ENCODE measurements around the gene ZNF555. TPM values are rescaled to one million over a fixed set of nuclear protein-coding genes. Genes with fewer than 3 reads are reported as not detected.

Gene ZNF555
- total RNA-seq, 1 donor: 6.2 TPM

- Histone ChIP-seq H3K4me3 (ENCODE audit: insufficient read depth, low read length) (no peak overlapping the region), H3K27ac (ENCODE audit: low read depth, low read length) (no peak overlapping the region), H2AFZ (ENCODE audit: low read length) (no peak overlapping the region), H3K36me3 (ENCODE audit: insufficient read depth, low read length) (peaks cover 31% of the 10 kb centered on the region), H3K27me3 (ENCODE audit: insufficient read depth, low read length) (no peaks in the 10 kb centered on the region), H3K79me2 (ENCODE audit: insufficient read depth, low read length) (no peaks in the 10 kb centered on the region), H3K4me2 (ENCODE audit: insufficient read depth, low read length) (no peak overlapping the region), H4K20me1 (ENCODE audit: insufficient read depth, low read length) (no peaks in the 10 kb centered on the region), H3K4me1 (ENCODE audit: insufficient read depth, low read length) (no peaks in the 10 kb centered on the region), H3K9me3 (ENCODE audit: low read depth, low read length) (no peaks in the 10 kb centered on the region)
- TF ChIP-seq CTCF (IDR thresholded peaks at IDR 0.05; ENCODE audit: extremely low read depth, low read depth, low read length): no peak
- peak; percentile 76 for DNase-seq (ENCODE audit: insufficient read length, low spot score, missing footprints)
Measured at GRCh38 chr19:2808129-2808941, 32.9 kb upstream of the ZNF555 start.

GRCh38 chr19:2809387-2810140, 31.7 kb upstream of the ZNF555 start:
- TF ChIP-seq CTCF (IDR thresholded peaks at IDR 0.05; ENCODE audit: extremely low read depth, low read depth, low read length): no peak
- H3K36me3 ChIP-seq (ENCODE audit: insufficient read depth, low read length): peaks cover 29% of the 10 kb centered on the region
- no peak overlapping the region for H2AFZ ChIP-seq (ENCODE audit: low read length)
- no peak overlapping the region for H3K27ac ChIP-seq (ENCODE audit: low read depth, low read length)
- H3K9me3 ChIP-seq (ENCODE audit: low read depth, low read length): no peaks in the 10 kb centered on the region
- H3K4me3 ChIP-seq (ENCODE audit: insufficient read depth, low read length): no peak overlapping the region
- H3K79me2 ChIP-seq (ENCODE audit: insufficient read depth, low read length): no peaks in the 10 kb centered on the region
- peak; percentile 85 for DNase-seq (ENCODE audit: insufficient read length, low spot score, missing footprints)
- no peaks in the 10 kb centered on the region for H3K4me1 ChIP-seq (ENCODE audit: insufficient read depth, low read length)
- H4K20me1 ChIP-seq (ENCODE audit: insufficient read depth, low read length): no peaks in the 10 kb centered on the region
- H3K27me3 ChIP-seq (ENCODE audit: insufficient read depth, low read length): no peaks in the 10 kb centered on the region
- no peak overlapping the region for H3K4me2 ChIP-seq (ENCODE audit: insufficient read depth, low read length)

- no peak overlapping the region for H3K27ac ChIP-seq (ENCODE audit: low read depth, low read length)
- H3K4me1 ChIP-seq (ENCODE audit: insufficient read depth, low read length): no peaks in the 10 kb centered on the region
- no peaks in the 10 kb centered on the region for H3K27me3 ChIP-seq (ENCODE audit: insufficient read depth, low read length)
- H2AFZ ChIP-seq (ENCODE audit: low read length): no peak overlapping the region
- no peaks in the 10 kb centered on the region for H3K9me3 ChIP-seq (ENCODE audit: low read depth, low read length)
- peak; percentile 85 for DNase-seq (ENCODE audit: insufficient read length, low spot score, missing footprints)
- H4K20me1 ChIP-seq (ENCODE audit: insufficient read depth, low read length): no peaks in the 10 kb centered on the region
- no peak overlapping the region for H3K4me3 ChIP-seq (ENCODE audit: insufficient read depth, low read length)
- TF ChIP-seq CTCF (IDR thresholded peaks at IDR 0.05; ENCODE audit: extremely low read depth, low read depth, low read length): no peak
- H3K36me3 ChIP-seq (ENCODE audit: insufficient read depth, low read length): peaks cover 25% of the 10 kb centered on the region
- no peaks in the 10 kb centered on the region for H3K79me2 ChIP-seq (ENCODE audit: insufficient read depth, low read length)
- no peak overlapping the region for H3K4me2 ChIP-seq (ENCODE audit: insufficient read depth, low read length)
Measured at GRCh38 chr19:2810141-2811091, 30.9 kb upstream of the ZNF555 start.

Measured in osteoblast (primary cell).